Measurements from ENCODE around the gene KRTAP12-3.

DNA sequence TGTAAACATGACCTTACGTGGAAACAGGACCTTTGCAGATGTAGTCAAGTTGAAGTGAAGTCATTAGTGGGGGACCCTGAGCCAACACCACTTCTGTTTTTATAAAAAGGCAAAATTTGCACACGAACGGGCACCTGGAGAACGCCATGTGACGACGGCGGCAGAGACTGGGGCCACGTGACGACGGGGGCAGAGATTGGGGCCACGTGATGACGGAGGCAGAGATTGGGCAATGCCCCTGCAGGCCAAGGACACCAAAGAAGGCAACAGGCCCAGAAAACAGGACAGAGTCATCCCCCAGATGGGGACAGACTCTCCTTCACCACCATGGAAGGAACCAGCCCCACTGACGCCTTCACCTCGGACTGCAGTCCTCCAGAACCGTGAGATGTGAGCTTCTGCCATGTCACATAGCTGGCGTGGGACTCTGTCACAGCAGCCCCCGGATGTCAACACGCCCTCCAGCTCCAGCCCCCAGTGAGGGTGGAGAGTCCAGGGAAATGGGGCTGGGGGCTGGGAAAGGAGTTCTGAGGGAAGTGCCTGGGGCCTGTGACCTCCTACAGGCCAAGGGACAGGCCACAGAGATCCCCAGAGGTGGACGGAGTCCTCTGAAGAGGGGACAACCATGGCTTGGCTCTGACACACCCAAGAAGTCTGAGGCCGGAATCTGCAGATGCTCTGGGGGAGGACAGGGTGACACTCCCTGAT lies 7.3 kb upstream of the KRTAP12-3 start:
- TF ChIP-seq, protein P1, sequence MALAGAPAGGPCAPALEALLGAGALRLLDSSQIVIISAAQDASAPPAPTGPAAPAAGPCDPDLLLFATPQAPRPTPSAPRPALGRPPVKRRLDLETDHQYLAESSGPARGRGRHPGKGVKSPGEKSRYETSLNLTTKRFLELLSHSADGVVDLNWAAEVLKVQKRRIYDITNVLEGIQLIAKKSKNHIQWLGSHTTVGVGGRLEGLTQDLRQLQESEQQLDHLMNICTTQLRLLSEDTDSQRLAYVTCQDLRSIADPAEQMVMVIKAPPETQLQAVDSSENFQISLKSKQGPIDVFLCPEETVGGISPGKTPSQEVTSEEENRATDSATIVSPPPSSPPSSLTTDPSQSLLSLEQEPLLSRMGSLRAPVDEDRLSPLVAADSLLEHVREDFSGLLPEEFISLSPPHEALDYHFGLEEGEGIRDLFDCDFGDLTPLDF (CRISPR knock-in tag; IDR thresholded peaks at IDR 0.05), result no peak
- TF ChIP-seq, protein P2, sequence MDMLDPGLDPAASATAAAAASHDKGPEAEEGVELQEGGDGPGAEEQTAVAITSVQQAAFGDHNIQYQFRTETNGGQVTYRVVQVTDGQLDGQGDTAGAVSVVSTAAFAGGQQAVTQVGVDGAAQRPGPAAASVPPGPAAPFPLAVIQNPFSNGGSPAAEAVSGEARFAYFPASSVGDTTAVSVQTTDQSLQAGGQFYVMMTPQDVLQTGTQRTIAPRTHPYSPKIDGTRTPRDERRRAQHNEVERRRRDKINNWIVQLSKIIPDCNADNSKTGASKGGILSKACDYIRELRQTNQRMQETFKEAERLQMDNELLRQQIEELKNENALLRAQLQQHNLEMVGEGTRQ (CRISPR knock-in tag; IDR thresholded peaks at IDR 0.05), result no peak
- TF ChIP-seq, protein P3, sequence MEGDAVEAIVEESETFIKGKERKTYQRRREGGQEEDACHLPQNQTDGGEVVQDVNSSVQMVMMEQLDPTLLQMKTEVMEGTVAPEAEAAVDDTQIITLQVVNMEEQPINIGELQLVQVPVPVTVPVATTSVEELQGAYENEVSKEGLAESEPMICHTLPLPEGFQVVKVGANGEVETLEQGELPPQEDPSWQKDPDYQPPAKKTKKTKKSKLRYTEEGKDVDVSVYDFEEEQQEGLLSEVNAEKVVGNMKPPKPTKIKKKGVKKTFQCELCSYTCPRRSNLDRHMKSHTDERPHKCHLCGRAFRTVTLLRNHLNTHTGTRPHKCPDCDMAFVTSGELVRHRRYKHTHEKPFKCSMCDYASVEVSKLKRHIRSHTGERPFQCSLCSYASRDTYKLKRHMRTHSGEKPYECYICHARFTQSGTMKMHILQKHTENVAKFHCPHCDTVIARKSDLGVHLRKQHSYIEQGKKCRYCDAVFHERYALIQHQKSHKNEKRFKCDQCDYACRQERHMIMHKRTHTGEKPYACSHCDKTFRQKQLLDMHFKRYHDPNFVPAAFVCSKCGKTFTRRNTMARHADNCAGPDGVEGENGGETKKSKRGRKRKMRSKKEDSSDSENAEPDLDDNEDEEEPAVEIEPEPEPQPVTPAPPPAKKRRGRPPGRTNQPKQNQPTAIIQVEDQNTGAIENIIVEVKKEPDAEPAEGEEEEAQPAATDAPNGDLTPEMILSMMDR (IDR thresholded peaks at IDR 0.05), result no peak
- TF ChIP-seq, protein P4, sequence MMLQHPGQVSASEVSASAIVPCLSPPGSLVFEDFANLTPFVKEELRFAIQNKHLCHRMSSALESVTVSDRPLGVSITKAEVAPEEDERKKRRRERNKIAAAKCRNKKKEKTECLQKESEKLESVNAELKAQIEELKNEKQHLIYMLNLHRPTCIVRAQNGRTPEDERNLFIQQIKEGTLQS (CRISPR knock-in tag; conservative IDR thresholded peaks at IDR 0.05), result no peak
- no peak for TF ChIP-seq TEAD1 (CRISPR knock-in tag; IDR thresholded peaks at IDR 0.05)
- TF ChIP-seq, protein P5, sequence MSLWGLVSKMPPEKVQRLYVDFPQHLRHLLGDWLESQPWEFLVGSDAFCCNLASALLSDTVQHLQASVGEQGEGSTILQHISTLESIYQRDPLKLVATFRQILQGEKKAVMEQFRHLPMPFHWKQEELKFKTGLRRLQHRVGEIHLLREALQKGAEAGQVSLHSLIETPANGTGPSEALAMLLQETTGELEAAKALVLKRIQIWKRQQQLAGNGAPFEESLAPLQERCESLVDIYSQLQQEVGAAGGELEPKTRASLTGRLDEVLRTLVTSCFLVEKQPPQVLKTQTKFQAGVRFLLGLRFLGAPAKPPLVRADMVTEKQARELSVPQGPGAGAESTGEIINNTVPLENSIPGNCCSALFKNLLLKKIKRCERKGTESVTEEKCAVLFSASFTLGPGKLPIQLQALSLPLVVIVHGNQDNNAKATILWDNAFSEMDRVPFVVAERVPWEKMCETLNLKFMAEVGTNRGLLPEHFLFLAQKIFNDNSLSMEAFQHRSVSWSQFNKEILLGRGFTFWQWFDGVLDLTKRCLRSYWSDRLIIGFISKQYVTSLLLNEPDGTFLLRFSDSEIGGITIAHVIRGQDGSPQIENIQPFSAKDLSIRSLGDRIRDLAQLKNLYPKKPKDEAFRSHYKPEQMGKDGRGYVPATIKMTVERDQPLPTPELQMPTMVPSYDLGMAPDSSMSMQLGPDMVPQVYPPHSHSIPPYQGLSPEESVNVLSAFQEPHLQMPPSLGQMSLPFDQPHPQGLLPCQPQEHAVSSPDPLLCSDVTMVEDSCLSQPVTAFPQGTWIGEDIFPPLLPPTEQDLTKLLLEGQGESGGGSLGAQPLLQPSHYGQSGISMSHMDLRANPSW (CRISPR knock-in tag; conservative IDR thresholded peaks at IDR 0.05; ENCODE audit: low read depth), result no peak
- TF ChIP-seq NFE2L1 (CRISPR knock-in tag; IDR thresholded peaks at IDR 0.05), result no peak
- no peak for TF ChIP-seq ETV6 (CRISPR knock-in tag; IDR thresholded peaks at IDR 0.05)

All from WTC11 (cell line).